Airway epithelial cell (primary cell): Measurements from ENCODE around the gene TNFSF11. TPM values are rescaled to one million over a fixed set of nuclear protein-coding genes. Genes with fewer than 3 reads are reported as not detected.

ENCODE experiments used
- total RNA-seq: library from RNA; depleted of rRNA; stranded (reverse); fragments of >200 nt; gene quantifications from 2 replicates; pipeline ENCODE4 v1.2.3, GENCODE V29; 2015

TNFSF11 gene, protein sequence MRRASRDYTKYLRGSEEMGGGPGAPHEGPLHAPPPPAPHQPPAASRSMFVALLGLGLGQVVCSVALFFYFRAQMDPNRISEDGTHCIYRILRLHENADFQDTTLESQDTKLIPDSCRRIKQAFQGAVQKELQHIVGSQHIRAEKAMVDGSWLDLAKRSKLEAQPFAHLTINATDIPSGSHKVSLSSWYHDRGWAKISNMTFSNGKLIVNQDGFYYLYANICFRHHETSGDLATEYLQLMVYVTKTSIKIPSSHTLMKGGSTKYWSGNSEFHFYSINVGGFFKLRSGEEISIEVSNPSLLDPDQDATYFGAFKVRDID
- 0.71 and 1.2 TPM in 2 replicates for total RNA-seq

DNA sequence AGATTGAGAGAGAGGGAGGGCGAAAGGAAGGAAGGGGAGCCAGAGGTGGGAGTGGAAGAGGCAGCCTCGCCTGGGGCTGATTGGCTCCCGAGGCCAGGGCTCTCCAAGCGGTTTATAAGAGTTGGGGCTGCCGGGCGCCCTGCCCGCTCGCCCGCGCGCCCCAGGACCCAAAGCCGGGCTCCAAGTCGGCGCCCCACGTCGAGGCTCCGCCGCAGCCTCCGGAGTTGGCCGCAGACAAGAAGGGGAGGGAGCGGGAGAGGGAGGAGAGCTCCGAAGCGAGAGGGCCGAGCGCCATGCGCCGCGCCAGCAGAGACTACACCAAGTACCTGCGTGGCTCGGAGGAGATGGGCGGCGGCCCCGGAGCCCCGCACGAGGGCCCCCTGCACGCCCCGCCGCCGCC, at the start of gene TNFSF11:
Gene TNFSF11 (plus strand): TSS at position 142 of the 400 bp plus-strand sequence. CDS start 152 bp downstream, at position 294.

Other genes with a start within 250 kb of the TNFSF11 start
- gene FAM216B, start 207.4 kb downstream of the TNFSF11 start, total RNA-seq = not detected in 2 replicates